M059J (cell line): ENCODE results near the gene DNMBP. TPM values are rescaled to one million over a fixed set of nuclear protein-coding genes. Genes with fewer than 3 reads are reported as not detected.
"Not testable (repeated sequence)": the region's sequence is repeated elsewhere in the genome, so short reads cannot be mapped to it uniquely, and the experiment has no call there.

ENCODE experiments used
- DNase-seq: peaks from one replicate; pipeline ENCODE4 v3.0.0-alpha.2; 2012; ENCODE audit warnings: low read depth
- total RNA-seq: library from RNA; depleted of rRNA; stranded (reverse); fragments of >200 nt; shearing (Covaris generic); gene quantifications from 2 replicates; pipeline ENCODE4 v1.2.3, GENCODE V29; 2014

Gene DNMBP
- total RNA-seq, 1 experiment from 2014 or later: 29.4 TPM

DNA sequence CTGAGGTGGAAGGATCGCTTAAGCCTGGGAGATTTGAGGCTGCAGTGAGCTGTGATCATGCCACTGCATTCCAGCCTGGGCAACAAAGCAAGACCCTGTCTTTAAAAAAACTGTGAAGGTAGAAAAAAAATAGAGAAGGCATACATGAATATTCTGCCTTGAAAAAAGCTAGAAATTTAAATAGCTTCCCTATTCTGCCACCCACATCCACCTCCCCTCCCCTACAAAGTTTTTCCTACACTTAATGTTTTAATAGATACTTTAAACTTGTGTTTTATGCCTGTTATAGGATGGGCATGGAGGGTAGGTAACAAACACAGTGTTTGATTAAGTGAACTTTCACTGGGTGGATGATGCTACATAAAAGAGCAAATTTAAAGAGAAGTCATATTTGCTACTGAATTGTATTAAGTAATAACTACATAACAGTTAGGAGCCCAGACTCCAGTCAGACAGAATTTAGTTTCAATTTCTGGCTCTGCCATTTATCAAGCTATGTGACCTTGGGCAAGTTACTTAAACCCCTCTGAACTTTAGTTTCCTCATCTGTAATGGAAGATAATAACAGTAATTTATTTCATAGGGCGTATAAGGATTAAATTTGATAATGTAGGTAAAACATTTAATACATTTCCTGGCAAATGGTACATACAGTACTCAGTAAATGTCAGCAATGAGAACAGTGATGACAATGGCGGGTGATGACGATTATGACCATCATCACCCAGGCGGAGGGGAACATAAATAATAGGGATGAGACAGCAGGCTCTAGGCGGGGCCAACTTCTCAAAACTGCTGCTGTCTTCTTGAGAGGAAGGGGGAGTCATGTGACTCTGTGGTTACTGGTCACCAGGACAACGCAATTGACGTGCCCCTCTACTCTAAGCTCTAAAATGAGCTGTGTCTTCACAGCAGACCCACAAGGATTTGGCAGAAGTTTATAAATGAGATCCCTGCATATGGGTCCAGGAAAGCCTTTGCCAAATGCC is 15.8 kb downstream of the DNMBP start:
- DNase-seq: peak; percentile 94

DNA sequence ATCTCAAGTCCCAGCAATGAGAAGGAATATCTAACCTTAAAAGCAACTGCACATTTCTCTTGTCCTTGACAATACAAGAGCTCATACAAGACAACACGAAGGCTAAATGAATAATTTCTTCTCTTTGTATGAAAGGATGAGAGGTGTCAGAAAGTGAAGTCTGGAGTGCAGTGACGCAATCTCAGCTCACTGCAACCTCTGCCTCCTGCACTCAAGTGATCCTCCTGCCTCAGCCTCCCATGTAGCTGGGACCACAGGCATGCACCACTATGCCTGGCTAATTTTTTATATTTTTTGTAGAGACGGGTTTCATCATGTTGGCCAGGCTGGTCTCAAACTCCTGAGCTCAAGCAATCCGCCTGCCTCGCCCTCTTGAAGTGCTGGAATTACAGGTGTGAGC is 24.1 kb downstream of the DNMBP start:
- DNase-seq: not testable (repeated sequence)

DNA sequence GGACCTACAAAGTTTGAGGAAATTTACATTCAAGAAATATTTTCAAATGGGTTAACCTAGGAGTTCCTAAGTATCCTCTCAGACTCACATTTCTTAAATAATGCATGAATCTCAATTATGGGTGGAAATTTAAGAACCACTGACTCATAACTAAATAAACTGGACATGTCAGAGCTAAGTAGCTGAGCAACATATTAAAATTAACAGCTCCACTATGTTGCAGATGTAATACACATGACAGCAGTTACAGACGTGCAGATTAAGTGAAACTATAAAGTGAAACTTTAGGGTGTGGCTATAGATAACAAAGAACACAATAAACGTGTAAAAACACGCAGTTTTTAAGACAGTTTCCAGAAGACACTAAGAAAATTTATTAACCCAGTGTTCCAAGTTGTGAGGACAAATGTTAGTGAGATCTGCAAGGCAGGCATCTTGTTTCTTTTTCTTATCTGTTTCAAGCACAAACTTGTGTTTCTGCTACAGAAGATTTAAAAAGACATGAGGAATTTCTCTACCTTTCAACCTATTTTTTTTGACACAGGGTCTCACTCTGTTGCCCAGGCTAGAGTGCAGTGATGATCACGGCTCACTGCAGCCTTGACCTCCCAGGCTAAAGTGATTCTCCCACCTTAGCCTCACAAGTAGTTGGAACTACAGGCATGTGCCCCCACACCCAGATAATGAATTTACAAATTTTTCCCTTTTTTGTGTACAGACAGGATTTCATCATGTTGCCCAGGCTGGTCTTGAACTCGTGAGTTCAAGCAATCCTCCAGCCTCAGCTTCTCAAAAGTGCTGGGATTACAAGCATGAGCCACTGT is 25.3 kb downstream of the DNMBP start:
- no peak for DNase-seq

DNA sequence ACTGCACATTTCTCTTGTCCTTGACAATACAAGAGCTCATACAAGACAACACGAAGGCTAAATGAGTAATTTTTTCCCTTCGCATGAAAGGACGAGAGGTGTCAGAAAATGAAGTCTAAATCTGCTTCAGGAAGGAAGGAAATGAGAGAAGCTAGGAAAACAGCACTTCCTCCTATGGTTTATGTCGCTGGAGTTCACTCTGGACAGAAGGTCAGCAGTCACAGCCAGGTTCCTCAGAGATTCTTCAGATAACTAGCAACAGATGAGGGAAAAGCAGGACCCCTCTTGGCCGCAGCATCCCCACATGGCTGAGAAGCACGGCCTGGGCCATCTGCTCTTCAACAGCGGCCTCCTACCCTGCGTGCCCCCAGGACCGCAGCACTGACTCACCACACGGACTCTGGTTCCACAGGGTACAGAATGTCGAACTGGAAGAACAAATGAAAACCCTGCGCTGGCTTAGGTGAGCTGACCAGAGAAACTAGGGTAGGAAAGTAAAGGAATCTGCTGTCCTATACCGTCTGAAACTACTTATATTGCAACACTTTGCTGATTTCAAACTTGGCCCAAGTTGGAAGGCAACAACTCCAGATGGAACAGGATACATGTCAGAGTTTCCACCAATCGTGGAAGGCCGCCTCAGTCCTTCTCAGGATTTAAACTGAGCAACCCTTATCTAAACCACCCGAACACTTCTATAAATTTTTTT is 26.3 kb downstream of the DNMBP start:
- no peak for DNase-seq

DNA sequence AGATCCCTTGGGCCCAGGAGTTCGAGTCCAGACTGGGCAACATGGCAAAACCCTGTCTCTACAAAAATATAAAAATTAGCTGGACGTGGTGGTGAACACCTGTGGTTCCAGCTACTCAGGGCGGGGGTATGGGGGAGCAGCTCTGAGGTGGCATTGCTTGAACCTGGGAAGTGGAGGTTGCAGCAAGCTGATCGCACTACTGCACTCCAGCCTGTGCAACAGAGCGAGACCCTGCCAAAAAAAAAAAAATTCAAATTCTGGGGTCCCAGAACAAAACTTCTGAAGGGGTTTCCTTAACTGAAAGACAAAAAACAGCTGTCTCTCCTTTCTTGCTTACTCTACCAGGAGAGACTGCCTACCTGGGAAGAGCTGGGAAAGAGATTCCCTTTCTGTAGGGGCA is 27.0 kb downstream of the DNMBP start:
- DNase-seq: no peak

DNA sequence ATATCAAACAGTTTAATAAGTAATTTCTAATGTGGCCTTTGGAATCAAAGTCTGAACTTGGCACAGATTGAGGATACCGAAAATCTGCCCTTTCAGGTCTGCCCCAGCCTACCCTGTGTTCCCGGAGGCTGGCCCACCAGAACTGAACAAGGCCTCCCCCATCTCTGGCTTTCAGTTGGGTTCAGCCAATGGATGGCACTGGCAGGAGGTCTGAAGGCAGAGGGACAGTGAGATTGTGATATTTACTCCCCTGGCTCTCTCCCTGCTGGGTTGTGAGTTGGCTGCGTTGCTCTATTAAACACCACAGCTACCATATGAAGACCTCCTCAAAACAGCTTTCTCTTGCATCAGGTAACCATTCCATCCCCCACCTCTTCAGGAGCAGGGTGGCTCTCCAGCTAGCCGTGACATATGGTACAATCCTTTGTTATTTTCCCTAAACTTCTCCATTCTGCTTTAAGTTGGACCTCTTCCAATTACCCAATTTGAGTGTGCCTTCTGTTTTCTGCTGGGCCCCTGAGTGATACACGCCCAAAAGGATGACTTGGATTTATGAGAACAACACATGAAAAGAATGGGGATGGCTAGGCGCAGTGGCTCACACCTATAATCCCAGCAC is 28.1 kb downstream of the DNMBP start:
- DNase-seq: no peak

DNA sequence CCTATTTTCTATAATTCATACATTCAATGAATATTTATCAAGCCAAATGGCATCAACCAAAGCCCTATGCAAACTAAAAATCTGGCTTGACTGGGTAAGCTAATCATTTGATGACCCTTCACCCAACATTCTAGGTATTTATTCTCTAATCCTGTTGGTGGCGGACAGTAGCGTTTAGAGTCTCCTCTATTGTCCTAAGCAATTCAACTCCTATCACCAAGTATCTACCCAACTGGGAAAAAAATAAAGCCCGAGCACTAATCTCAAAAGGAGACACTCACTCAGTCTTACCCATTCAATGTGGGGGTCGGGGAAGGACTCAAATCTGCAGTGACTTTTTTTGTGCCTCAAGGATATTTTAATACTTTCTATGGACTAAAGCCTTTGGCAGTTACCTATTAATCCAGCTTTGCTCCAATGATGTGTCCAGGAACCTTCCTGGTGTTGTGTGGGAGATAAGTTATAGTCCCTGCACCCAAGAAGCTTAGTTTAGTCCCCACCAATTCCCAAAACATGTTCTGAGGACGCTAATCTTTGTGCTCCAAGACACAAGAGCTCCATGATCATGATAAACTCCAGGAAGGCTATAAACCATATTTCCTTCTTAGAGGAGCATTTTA is 30.6 kb downstream of the DNMBP start:
- no peak for DNase-seq

DNA sequence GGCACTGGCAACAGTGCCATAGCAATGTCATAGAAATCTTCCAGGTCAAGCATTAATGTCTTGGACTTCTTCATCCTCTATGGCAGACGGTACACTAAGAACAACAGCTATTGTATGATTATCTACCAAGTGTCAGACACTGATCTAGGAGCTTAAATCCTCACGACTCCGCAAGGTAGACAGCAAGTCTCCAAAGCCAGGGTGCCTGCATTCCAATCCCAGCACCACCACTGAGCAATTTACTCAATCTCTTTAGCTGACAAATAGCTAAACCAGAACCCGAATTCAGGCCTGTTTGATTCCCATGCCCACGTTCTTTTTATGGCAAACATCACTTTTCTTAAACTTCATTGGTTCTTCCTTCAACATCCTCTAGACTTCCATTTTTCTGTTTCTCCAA is 31.8 kb downstream of the DNMBP start:
- peak; percentile 29 for DNase-seq

DNA sequence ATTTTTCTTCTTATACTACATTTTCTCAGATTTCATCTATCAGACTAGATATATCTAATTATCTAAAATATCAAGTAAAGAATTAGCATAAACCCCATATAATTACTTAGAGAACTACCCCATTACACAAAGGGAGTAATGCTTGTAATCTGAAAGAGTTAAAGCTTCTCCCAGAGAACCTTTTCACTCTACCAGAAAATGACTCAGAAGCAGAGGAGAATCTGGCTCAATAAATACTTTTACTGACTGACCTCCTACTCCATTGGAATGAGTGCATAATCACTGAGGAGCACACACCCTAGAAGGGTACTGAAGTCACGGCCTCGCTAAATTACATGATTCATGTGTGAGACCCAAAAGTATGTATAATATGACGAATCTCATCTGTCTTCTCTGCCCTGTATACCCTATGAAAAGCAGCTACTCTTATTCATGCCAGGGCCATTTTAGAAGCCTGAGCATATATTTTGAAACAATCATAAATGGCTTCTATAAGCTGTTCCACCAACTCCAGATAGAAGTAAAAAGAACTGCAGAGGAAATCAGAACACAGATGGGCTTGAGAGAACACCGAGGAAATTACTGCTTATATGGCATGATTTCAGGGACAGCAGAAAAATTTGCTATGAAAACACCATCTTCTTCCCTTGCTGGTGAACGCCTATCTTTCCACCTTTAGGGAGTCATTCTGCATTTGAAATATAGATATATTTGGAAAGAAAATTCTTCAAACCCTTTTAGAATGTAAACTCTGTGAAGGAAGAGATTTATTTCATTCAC is 32.7 kb downstream of the DNMBP start:
- DNase-seq: peak; percentile 97

DNA sequence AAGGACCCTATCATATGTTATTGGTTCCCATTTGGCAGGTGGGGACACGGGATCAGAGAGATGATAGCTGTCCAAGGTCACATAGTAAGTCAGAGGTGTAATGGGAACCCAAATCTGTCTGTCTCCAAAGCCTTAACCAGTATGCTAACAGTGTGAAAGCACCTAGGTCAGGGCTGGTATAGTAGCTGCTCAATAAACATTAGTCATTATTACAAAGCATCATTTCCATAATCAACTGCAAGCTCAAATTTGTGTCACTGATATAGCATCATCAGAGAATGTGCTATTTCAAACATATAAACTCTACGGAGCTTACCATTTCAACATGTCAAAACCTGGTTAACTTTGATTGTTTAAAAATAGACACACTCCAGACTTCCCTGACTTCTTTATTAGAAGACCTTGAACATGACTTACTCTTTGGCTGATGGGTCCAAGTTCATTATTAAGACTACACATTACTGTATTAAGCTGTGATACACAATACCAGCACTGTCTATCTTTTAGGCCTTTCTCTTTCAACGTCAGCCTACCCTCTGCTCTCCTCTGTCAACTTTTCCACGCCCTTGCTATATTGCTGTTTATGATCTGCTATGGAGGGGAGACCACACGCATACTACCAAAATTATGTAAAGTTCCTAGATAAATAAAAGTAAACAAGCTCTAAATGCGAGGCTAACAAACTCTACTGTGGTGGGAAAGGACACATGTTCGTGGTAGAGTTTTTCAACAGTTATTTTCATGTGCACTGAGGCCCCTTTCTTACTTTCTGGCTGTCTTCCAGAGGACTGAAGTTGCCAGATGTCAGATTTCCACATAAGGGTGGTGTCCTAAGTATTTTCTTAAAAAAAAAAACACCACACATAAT is 33.6 kb downstream of the DNMBP start:
- DNase-seq: peak; percentile 38

DNA sequence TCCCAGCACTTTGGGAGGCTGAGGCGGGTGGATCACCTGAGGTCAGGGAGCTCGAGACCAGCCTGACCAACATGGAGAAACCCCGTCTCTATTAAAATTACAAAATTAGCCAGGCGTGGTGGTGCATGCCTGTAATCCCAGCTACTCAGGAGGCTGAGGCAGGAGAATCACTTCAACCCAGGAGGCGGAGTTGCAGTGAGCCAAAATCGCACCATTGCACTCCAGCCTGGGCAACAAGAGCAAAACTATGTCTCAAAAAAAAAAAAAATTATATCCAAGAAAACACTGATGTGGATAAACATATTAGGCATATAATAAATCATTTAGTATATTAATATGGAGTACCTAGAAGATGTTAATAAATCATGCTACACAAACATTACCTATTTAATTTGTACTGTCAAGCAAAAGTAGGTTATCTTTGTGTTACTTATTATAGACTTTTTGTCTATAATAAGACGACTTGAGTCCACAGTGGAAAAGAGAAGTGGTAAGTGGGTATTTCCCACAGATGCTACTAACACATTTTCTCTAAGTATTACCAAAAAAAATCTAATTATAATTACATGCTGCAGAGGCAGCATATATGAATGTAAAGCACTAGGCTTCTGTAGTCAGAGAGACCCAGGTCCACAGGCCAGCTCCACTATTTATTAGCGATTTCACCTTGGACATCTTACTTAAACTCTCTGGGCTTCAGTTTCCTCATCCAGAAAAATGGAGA is 34.5 kb downstream of the DNMBP start:
- no peak for DNase-seq

DNA sequence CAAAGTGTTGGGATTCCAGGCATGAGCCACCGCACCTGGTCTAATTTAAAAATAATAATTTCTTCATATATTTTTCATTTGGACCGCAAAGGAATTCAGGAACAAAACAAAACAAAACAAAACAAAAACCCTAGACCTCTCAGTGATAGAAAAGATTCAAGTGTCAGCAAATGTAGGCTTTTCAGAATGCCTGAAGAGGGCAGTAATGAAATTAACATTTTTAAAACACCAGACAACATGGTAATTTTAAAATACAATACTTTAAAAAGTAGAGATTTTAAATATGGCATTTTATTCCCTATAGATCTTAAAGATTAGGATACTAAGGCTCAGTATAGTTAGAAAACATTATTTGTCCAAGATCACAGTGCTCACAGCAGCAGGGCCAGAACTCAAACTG is 36.6 kb downstream of the DNMBP start:
- DNase-seq: no peak

DNA sequence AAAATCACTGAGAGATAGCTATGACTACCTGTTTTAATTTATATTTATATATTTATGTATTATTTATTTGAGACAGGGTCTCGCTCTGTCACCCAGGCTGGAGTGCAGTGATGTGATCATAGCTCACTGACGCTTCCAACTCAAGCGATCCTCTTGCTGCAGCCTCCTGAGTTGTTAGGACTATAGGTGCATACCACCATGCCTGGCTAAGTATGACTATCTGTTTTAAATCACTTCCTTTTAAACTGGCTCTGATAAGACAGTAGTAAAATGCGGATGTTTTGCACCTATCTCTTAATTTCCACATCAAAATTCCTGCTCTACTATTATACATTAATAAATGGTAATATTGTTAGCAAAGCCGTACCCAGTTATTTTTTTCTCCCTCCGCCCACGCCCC is 41.8 kb downstream of the DNMBP start:
- DNase-seq: no peak

DNA sequence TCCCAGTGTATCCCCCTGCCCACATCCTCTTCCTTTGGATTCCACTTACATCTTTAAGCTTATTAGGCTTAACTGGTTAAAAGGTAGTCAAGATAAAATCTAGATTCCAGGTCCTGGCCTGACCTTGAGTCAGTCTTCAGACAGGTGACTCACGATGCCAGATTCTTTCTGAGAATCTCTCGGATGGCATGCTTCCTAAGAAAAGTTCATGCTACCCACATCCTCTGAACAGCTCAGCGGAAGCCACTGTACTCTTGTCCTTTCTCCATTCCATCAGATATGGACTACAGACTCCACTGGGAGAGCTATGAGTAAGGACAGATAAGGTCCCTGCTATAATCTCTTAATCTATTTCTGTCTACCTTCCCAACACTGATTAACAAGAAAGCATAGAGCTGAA is 43.4 kb downstream of the DNMBP start:
- peak; percentile 99 for DNase-seq

DNA sequence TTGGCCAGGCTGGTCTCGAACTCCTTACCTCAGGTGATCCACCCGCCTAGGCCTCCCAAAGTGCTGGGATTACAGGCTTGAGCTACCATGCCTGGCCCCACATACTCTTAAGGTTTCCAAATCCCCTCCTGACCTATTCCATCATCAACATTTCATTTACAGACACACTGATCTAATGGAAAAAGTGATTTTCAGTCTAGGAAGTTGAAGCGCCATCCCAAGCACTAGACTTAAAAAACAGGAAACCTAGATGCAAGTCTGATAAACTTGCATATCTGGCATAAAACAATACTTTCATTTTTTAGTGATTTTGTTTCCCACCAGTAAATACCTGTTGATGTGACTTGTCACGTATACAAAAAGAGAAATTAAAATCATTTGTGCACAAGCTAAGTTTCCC is 44.0 kb downstream of the DNMBP start:
- DNase-seq: peak; percentile 42

DNA sequence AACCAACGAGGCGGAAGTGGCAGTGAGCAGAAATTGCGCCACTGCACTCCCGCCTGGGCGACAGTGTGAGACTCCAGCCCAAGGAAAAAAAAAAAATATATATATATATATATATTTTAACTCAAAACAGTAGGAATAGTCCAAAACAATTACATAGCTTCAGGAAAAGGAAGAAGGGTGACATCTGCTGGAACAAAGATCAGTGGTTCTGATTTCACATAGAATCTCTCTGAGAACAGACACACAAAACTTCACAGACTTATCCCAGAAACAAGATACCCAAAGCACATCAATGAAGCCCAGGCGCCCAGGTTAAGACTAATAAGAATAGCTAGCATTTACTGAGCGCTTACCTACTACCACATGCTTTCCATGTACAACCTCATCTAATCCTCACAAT is 45.0 kb downstream of the DNMBP start:
- peak; percentile 54 for DNase-seq

DNA sequence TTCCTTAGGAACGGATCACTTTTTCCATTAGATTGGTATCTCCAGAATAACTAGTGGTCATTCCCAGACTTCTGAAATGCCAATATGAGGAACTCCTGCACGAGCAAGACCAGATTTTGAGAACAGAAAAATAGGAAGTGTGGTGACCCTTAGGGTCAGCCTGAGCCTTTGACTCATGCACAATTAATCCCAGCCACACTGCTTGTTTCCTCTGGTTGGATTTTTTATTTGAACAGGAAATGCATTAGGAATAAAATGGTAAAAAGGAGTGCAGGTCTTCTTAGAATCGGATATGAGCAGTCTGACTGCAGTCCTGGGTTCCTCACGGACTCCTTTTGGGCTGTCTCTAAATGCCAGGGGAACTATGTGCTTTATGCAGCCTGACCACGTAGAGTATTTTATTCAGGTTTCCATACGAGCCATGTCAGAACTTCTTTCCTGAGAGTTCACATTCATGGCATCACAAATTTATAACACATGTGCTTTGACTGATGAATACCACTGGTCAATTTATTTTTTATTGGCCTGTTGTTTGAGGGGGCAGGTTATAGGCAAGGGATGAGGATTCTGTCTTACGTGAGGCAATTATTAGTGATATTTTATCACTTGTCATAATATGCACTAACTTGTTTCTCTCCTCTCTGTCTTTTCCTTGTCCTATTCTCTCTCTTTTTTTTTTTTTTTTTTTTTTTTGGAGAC is 46.1 kb downstream of the DNMBP start:
- DNase-seq: peak; percentile 35

DNA sequence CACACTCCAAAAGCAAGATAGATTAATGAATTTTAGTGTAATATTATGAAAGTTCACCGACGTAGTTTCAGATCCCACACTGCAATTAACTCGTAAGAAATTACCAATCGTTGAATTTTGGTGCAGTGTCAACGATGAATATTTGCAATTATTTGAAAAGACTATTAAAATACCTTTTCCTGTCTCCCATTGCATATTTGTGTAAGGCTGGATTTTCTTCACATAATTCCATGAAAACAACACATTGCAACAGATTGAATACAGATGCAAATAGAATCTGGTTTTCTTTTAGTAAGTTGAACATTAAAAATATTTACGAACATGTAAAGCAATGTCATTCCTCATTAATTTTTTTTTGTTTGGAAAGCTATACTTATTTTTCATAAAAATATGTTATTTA is 50.9 kb downstream of the DNMBP start:
- no peak for DNase-seq
